Right lobe of liver (tissue), 6 donors: ENCODE results near the gene AAMP. TPM values are rescaled to one million over a fixed set of nuclear protein-coding genes. Genes with fewer than 3 reads are reported as not detected.
A peak's percentile ranks its signal among the peaks of the same experiment; 100 is the strongest.

Source experiments
- ATAC-seq, 4 donors: fragments of 200-7000 bp; cut with Tn5 transposase; one replicate each; pipeline ENCODE4 v1.9.1; 2020; ENCODE audit warnings: mild to moderate bottlenecking in 4 of 4, moderate library complexity in 4 of 4
- DNase-seq, 3 donors: peaks; one replicate each; pipeline ENCODE4 v3.0.0-alpha.2; 2020
- H3K27ac ChIP-seq, 3 donors: fragments of 200-600 bp; one replicate each; pipeline ENCODE4 v1.8.0; 2022
- H3K27me3 ChIP-seq, 2 donors: fragments of 200-600 bp; one replicate each; pipeline ENCODE4 v1.8.0; 2022
- H3K36me3 ChIP-seq, 4 donors: fragments of 200-600 bp; sonication (generic) in 1 of 4; one replicate each; pipeline versions ENCODE4 v1.5.1 to v1.8.0; 2017 to 2022; ENCODE audit warnings: control low read depth in 1 of 4
- H3K4me1 ChIP-seq, 4 donors: fragments of 200-600 bp; sonication (generic) in 1 of 4; one replicate each; pipeline versions ENCODE4 v1.5.1 to v1.8.0; 2017 to 2022; ENCODE audit warnings: control low read depth in 1 of 4
- H3K4me3 ChIP-seq, 3 donors: fragments of 200-600 bp; one replicate each; pipeline ENCODE4 v1.8.0; 2022
- H3K9me3 ChIP-seq, 4 donors: fragments of 200-600 bp; sonication (generic) in 1 of 4; one replicate each; pipeline versions ENCODE4 v1.5.1 to v1.8.0; 2017 to 2022; ENCODE audit warnings: control low read depth in 1 of 4
- CTCF ChIP-seq, 4 donors: fragments of 200-600 bp in 3 of 4; fragments of 450-650 bp in 1 of 4; IDR thresholded peaks; one replicate each; pipeline versions ENCODE4 v1.5.1 to v1.8.0; 2016 to 2022; ENCODE audit warnings: antibody characterized with exemption in 4 of 4, mild to moderate bottlenecking in 2 of 4
- POLR2A ChIP-seq: fragments of 450-650 bp; IDR thresholded peaks from one replicate; pipeline ENCODE4 v1.6.1; 2017; ENCODE audit warnings: antibody characterized with exemption, mild to moderate bottlenecking
- WGBS: methylation state at CpG from one replicate; pipeline ENCODE4 v1.1.6; 2018; ENCODE audit warnings: low coverage, low lambda C conversion rate; ENCODE audit not compliant: insufficient coverage; ENCODE audit errors: missing lambda C conversion rate; 5-methylcytosine and 5-hydroxymethylcytosine counted together
- intact Hi-C, 2 donors: fragments of 100-400 bp; cut with DNase I; formaldehyde crosslinking; loops; one replicate each; pipeline versions ENCODE4 v1.11.2 to v1.14.1; 2022
- total RNA-seq, 6 experiments: library from RNA; depleted of rRNA in 2 of 6; stranded (reverse); fragments of >200 nt in 2 of 6; fragmentation: NEBNext Ultra II Directional in 3 of 6; extraction: Animal tissue kit (Norgen Biotek cat#: 25700) in 3 of 6; gene quantifications; one replicate each; pipeline versions ENCODE4 v1.1.0 to v1.2.4, GENCODE V29; 2016 to 2023
- donor health status: DM: no; HTN: yes; CAD: no.
- donor health status: DM: no; HTN: no; CAD: no.
- donor health status: DM: no; HTN: no; CAD: no.
- donor health status: DM: no; HTN: yes; CAD: no.
- donor health status: DM: no; HTN: yes; CAD: no.

Gene AAMP
- total RNA-seq, 6 experiments from 2014 or later = 40.0 to 99.5 (median 45.2) TPM

GRCh38 chr2:218244204-218244603 lies 25.7 kb downstream of the AAMP start:
- intact Hi-C loops = no loop called here
- 58% methylated on average over 1 of the region's 1 CpG for WGBS
- H3K4me1 ChIP-seq = no peaks in the 10 kb centered on the region
- peaks cover 5 to 95% (median 33%) of the 10 kb centered on the region in 4 donors for H3K36me3 ChIP-seq
- H3K27ac ChIP-seq = no peak overlapping the region
- no peaks in the 10 kb centered on the region for H3K27me3 ChIP-seq
- H3K4me3 ChIP-seq = no peak overlapping the region
- DNase-seq = no peak
- no peaks in the 10 kb centered on the region for H3K9me3 ChIP-seq
- TF ChIP-seq POLR2A = no peak
- no peak for TF ChIP-seq CTCF (IDR thresholded peaks at IDR 0.05)
- no peak for ATAC-seq

- intact Hi-C loops = no loop called here
- Histone ChIP-seq H3K27me3 (no peaks in the 10 kb centered on the region), H3K36me3 (peaks cover 15 to 93% (median 34%) of the 10 kb centered on the region in 4 donors), H3K4me1 (no peaks in the 10 kb centered on the region), H3K4me3 (no peak overlapping the region), H3K9me3 (no peaks in the 10 kb centered on the region), H3K27ac (no peak overlapping the region)
- no peak for DNase-seq
- TF ChIP-seq CTCF (IDR thresholded peaks at IDR 0.05) = no peak
- ATAC-seq = peak in 2 of 4 donors; percentile 17 to 39
- 86% methylated on average over 1 of the region's 1 CpG for WGBS
Measured at GRCh38 chr2:218238887-218239286, 31.1 kb downstream of the AAMP start.

- Histone ChIP-seq H3K27ac (no peak overlapping the region), H3K27me3 (no peaks in the 10 kb centered on the region), H3K4me1 (no peaks in the 10 kb centered on the region), H3K9me3 (no peaks in the 10 kb centered on the region), H3K4me3 (no peak overlapping the region), H3K36me3 (peaks cover 15 to 77% (median 34%) of the 10 kb centered on the region in 4 donors)
- intact Hi-C loops = no loop called here
- TF ChIP-seq CTCF (IDR thresholded peaks at IDR 0.05) (no peak), POLR2A (no peak)
- 94% methylated on average over 3 of the region's 4 CpGs for WGBS
- DNase-seq (no peak), ATAC-seq (no peak)
Measured at GRCh38 chr2:218236829-218237228, 33.1 kb downstream of the AAMP start.

GRCh38 chr2:218235017-218235416 lies 34.9 kb downstream of the AAMP start:
- intact Hi-C loops = no loop called here
- peaks cover 0 to 7% (median 1%) of the 10 kb centered on the region in 4 donors for H3K4me1 ChIP-seq
- no peak for ATAC-seq
- TF ChIP-seq CTCF (IDR thresholded peaks at IDR 0.05) (no peak), POLR2A (no peak)
- H3K9me3 ChIP-seq = no peaks in the 10 kb centered on the region
- no peak overlapping the region for H3K4me3 ChIP-seq
- H3K36me3 ChIP-seq = peaks cover 11 to 70% (median 36%) of the 10 kb centered on the region in 4 donors
- 82% methylated on average over 2 of the region's 2 CpGs for WGBS
- H3K27me3 ChIP-seq = no peaks in the 10 kb centered on the region
- no peak for DNase-seq
- no peak overlapping the region for H3K27ac ChIP-seq

GRCh38 chr2:218234521-218234920 lies 35.4 kb downstream of the AAMP start:
- Histone ChIP-seq H3K27ac (no peak overlapping the region), H3K27me3 (no peaks in the 10 kb centered on the region), H3K4me1 (peaks cover 0 to 11% (median 1%) of the 10 kb centered on the region in 4 donors), H3K9me3 (no peaks in the 10 kb centered on the region), H3K4me3 (no peak overlapping the region), H3K36me3 (peaks cover 11 to 65% (median 36%) of the 10 kb centered on the region in 4 donors)
- no peak for DNase-seq
- TF ChIP-seq CTCF (IDR thresholded peaks at IDR 0.05) (no peak), POLR2A (no peak)
- ATAC-seq = no peak
- intact Hi-C loops = no loop called here
- 42% methylated on average over 3 of the region's 3 CpGs for WGBS
